AG04450 (cell line): Measurements from ENCODE around the gene ZNF154. TPM values are rescaled to one million over a fixed set of nuclear protein-coding genes. Genes with fewer than 3 reads are reported as not detected.

Experiments used
- CTCF ChIA-PET: fragments of 300-600, 350-600 bp; formaldehyde crosslinking; extraction: SDS; loops from one replicate; lab custom pipeline; 2022; ENCODE audit warnings: antibody characterized with exemption, inconsistent platforms; lab: Charles Lee
- POLR2A ChIA-PET: fragments of 350-600 bp; formaldehyde crosslinking; extraction: SDS; loops from one replicate; lab custom pipeline; 2021; ENCODE audit warnings: antibody characterized with exemption, inconsistent platforms; lab: Yijun Ruan, JAX
- DNase-seq: peaks from one replicate; pipeline ENCODE4 v3.0.0-alpha.2; 2011; ENCODE audit warnings: low read depth, low spot score
- H3K27ac ChIP-seq: one replicate; pipeline ENCODE4 v1.5.1; 2012; ENCODE audit warnings: low read depth, low read length, control low read depth
- H3K27me3 ChIP-seq: one replicate; pipeline ENCODE4 v1.6.0; 2012; ENCODE audit warnings: low read length; ENCODE audit not compliant: control insufficient read depth, insufficient read depth
- H3K4me3 ChIP-seq: 2 replicates; pipeline ENCODE4 v1.5.1; 2011; ENCODE audit warnings: mild to moderate bottlenecking, low read depth, low read length, control low read depth
- H3K9me3 ChIP-seq: 2 replicates; pipeline ENCODE4 v1.5.1; 2012; ENCODE audit warnings: low read length; ENCODE audit not compliant: control insufficient read depth, insufficient read depth
- polyA plus RNA-seq: library from polyadenylated mRNA; depleted of rRNA; stranded (reverse); fragments of >200 nt; gene quantifications from 2 replicates; pipeline ENCODE4 v1.2.3, GENCODE V29; 2011
- TF ChIP-seq, protein P1 (sequence below): IDR thresholded peaks from 2 replicates; pipeline ENCODE4 v1.5.1; 2011; ENCODE audit warnings: low read depth, low read length, control low read depth, inconsistent platforms

Gene ZNF154
- polyA plus RNA-seq, 1 experiment = 8.1 TPM

DNA sequence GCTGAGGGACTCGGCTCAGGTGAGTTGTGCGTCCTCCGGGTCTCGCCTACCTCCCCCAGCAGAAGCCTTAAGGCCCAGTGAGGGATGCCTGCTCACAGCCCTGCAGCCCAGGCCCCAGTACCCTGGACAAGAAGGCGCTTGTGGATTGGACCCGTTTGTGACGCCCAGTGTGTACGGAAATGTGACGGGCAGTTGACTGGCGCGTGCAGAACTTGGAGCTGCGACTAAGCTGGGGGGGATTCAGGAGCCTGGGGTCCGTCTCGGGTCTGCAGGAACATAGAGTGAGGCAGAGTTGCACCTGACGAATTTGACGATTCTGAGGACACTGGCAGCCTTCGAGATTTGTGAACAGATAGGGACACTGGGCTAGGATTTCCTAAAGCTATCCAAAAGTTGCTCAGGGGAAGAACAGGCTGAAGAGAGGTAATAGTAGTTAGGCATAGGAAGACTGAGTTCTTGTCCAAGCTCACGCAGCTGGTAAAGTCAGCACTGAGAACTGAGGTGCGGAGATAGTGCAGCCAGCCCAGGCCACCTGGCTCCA, 26.7 kb downstream of the ZNF154 start:
- H3K27ac ChIP-seq = peak overlapping the region; percentile 11
- TF ChIP-seq, protein P1, sequence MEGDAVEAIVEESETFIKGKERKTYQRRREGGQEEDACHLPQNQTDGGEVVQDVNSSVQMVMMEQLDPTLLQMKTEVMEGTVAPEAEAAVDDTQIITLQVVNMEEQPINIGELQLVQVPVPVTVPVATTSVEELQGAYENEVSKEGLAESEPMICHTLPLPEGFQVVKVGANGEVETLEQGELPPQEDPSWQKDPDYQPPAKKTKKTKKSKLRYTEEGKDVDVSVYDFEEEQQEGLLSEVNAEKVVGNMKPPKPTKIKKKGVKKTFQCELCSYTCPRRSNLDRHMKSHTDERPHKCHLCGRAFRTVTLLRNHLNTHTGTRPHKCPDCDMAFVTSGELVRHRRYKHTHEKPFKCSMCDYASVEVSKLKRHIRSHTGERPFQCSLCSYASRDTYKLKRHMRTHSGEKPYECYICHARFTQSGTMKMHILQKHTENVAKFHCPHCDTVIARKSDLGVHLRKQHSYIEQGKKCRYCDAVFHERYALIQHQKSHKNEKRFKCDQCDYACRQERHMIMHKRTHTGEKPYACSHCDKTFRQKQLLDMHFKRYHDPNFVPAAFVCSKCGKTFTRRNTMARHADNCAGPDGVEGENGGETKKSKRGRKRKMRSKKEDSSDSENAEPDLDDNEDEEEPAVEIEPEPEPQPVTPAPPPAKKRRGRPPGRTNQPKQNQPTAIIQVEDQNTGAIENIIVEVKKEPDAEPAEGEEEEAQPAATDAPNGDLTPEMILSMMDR = no peak
- H3K27me3 ChIP-seq = no peaks in the 10 kb centered on the region
- DNase-seq = no peak
- H3K9me3 ChIP-seq = peaks cover 46% of the 10 kb centered on the region
- H3K4me3 ChIP-seq = peak overlapping the region; percentile 99
- ChIA-PET POLR2A (interaction anchor here (1.3 to 2.0 kb wide), 5 partner anchors 18 to 68 kb away, joined by 4 to 10 read pairs (median 7); partner anchors contain the start of genes ZNF134, ZNF154, ZNF211 and ZNF671), CTCF (interaction anchor here (0.6 to 1.6 kb wide), 8 partner anchors 8 to 264 kb away, joined by 3 to 6 read pairs (median 4); partner anchors contain the start of gene ZNF211)

DNA sequence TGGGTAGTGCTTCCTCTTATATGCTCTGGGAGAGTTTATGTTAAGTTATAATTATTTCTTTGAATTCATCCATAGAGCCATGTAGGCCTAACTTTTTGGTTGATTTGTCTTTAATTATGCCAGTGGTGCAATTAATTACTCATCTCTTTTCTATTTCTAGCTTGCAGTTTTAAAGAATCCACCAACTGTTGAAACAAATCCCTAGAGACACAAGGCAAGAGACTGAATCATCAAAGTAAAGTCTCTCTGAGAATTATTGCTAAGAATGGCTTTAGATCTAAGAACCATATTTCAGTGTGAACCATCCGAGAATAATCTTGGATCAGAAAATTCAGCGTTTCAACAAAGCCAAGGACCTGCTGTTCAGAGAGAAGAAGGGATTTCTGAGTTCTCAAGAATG, 33.1 kb downstream of the ZNF154 start:
- H3K27ac ChIP-seq = no peak overlapping the region

DNA sequence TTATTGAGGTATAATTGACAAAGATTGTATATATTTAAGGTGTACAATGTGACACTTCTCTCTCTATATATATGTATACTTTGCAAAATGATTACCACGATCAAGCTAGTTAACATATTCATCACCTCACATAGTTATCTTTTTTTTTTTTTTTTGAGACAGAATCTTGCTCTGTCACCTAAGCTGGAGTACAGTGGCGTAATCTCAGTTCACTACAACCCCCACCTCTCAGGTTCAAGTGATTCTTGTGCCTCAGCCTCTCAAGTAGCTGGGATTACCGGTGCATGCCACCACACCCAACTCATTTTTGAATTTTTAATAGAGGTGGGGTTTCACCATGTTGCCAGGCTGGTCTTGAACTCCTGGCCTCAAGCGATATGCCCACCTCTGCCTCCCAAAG, 36.5 kb downstream of the ZNF154 start:
- Histone ChIP-seq H3K27ac (no peak overlapping the region), H3K9me3 (no peaks in the 10 kb centered on the region), H3K4me3 (no peak overlapping the region), H3K27me3 (no peaks in the 10 kb centered on the region)
- ChIA-PET POLR2A (interaction anchor here (0.6 kb wide), 1 partner anchor 9 kb away, joined by 9 read pairs; no protein-coding TSS in a partner anchor), CTCF (no interaction called here)
- DNase-seq = no peak
- TF ChIP-seq, protein P1 = no peak

More for the DNA sequence above, 33.1 kb downstream of the ZNF154 start:
- ChIA-PET POLR2A (no interaction called here), CTCF (no interaction called here)
- no peaks in the 10 kb centered on the region for H3K27me3 ChIP-seq
- no peak for DNase-seq
- H3K9me3 ChIP-seq = no peaks in the 10 kb centered on the region
- TF ChIP-seq, protein P1 = no peak
- no peak overlapping the region for H3K4me3 ChIP-seq

DNA sequence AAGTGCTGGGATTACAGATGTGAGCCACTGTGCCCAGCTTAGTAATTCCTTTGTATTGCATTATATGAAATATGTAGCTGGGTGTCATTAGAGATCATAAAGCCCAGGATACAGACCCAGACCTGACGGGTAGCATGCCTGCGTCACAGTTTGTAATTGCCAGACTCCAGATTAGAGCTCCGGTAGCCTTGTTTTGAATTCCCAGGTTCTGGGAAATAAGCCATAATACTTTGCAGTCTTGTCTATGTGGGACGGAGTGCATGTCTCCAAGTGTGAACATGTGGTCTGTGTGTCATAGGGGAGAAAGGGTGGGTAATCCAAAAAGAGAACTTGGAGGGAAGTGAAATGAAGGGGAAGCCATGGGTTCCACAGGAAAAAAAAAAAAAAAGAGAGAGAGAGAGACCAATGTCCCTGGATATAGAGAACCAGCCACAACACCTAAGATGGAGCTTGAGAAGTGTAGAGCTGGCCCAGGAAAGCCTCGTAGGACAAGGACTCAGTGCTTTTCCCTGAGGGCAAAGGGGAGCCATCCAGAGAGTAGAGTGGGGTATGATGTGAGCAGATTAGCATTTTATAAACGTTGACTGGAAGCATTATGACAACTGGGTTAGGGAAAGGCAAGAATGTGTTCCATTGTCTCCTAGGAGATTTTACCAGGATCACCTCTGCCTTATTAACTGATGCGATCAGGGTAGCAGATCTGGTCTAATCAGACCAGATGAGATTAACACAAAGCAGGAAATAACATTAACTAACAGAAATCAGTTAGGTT, 37.7 kb downstream of the ZNF154 start:
- ChIA-PET CTCF (interaction anchor here (1.1 kb wide), 1 partner anchor 10 kb away, joined by 5 read pairs; the partner anchor contains the start of gene ZNF551), POLR2A (no interaction called here)
- no peaks in the 10 kb centered on the region for H3K27me3 ChIP-seq
- no peak overlapping the region for H3K4me3 ChIP-seq
- DNase-seq = no peak
- peaks cover under 1% of the 10 kb centered on the region; the same call in 1 of the 2 replicates for H3K9me3 ChIP-seq
- TF ChIP-seq, protein P1 = no peak
- no peak overlapping the region for H3K27ac ChIP-seq

DNA sequence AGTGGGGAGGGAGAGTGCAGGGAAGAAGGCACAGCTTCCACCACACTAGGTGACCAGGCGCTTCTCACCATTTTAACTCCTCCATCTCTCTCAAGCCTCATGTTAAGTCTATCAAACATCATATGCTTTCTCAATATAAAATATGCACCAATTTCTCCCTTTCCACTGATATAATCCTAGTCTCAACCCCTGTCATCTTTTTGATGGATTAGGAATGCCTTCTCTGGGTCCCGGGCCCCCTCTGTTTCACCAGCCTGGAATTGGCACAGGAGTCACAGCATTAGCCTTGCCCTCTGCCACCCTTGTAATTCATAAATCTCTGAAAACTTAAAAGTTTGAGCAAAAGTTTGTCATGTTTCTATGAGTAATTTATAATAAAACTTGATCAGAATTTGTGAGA, 40.4 kb downstream of the ZNF154 start, which contains the start of gene ZSCAN4:
Gene ZSCAN4 (plus strand): TSS at position 301 of the 400 bp plus-strand sequence. CDS start 7,211 bp downstream, outside the sequence.
- H3K27me3 ChIP-seq = no peaks in the 10 kb centered on the region
- no peak within 1 kb of the TSS for H3K27ac ChIP-seq
- TF ChIP-seq, protein P1 = no peak
- no peak for DNase-seq
- CTCF ChIA-PET = no interaction called here
- POLR2A ChIA-PET = no interaction called here
- H3K9me3 ChIP-seq = peaks cover 3% of the 10 kb centered on the region; the same call in 1 of the 2 replicates
- H3K4me3 ChIP-seq = no peak within 1 kb of the TSS
